ENCODE data around the gene BPIFB1. TPM values are rescaled to one million over a fixed set of nuclear protein-coding genes. Genes with fewer than 3 reads are reported as not detected.

BPIFB1 gene
- total and polyA plus RNA-seq, 2 donors (not counting 1 experiment from before 2014, with no cell fraction given), result not detected

GRCh38 chr20:33236351-33236750, 46.7 kb upstream of the BPIFB1 start:
- H3K27me3 ChIP-seq (ENCODE audit: control insufficient read depth, insufficient read depth, low read length), result peaks cover 5% of the 10 kb centered on the region
- no peaks in the 10 kb centered on the region for H3K36me3 ChIP-seq (ENCODE audit: control insufficient read depth, insufficient read depth, low read length)
- no peaks in the 10 kb centered on the region for H4K20me1 ChIP-seq (ENCODE audit: control insufficient read depth, extremely low read depth, insufficient read depth, low read length)
- H3K79me2 ChIP-seq (ENCODE audit: control insufficient read depth, insufficient read depth, low read length), result no peaks in the 10 kb centered on the region
- H3K9me3 ChIP-seq (ENCODE audit: control insufficient read depth, insufficient read depth, low read depth, low read length), result no peaks in the 10 kb centered on the region
- H3K4me1 ChIP-seq (ENCODE audit: control insufficient read depth, extremely low read depth, insufficient read depth, low read length), result no peaks in the 10 kb centered on the region
- TF ChIP-seq CTCF (conservative IDR thresholded peaks at IDR 0.05 in 1 of 2, IDR thresholded peaks at IDR 0.05 in 1 of 2; ENCODE audit: low read depth in 1 of 2, low read length in 2 of 2) (no peak), EZH2 (IDR thresholded peaks at IDR 0.05; ENCODE audit: low read length, missing control alignments) (no peak)
- no peak overlapping the region for H3K27ac ChIP-seq (ENCODE audit: insufficient read depth, low read length)
- no peak overlapping the region for H3K9ac ChIP-seq (ENCODE audit: insufficient read depth, low read length)
- no peak overlapping the region for H3K4me2 ChIP-seq (ENCODE audit: extremely low read depth, insufficient read depth, low read length)
- no peak overlapping the region for H3K4me3 ChIP-seq (replicated peaks in 1 of 4; ENCODE audit: control extremely low read depth in 1 of 4, insufficient read depth in 1 of 4, low read depth in 3 of 4, low read length in 4 of 4)
- DNase-seq (ENCODE audit: low read depth in 2 of 2), result no peak
- no peak overlapping the region for H2AFZ ChIP-seq (ENCODE audit: low read length)

GRCh38 chr20:33237989-33238388, 45.0 kb upstream of the BPIFB1 start:
- no peak overlapping the region for H2AFZ ChIP-seq (ENCODE audit: low read length)
- H3K4me3 ChIP-seq (replicated peaks in 1 of 4; ENCODE audit: control extremely low read depth in 1 of 4, insufficient read depth in 1 of 4, low read depth in 3 of 4, low read length in 4 of 4), result no peak overlapping the region
- no peaks in the 10 kb centered on the region for H3K79me2 ChIP-seq (ENCODE audit: control insufficient read depth, insufficient read depth, low read length)
- H3K9ac ChIP-seq (ENCODE audit: insufficient read depth, low read length), result no peak overlapping the region
- TF ChIP-seq CTCF (conservative IDR thresholded peaks at IDR 0.05 in 1 of 2, IDR thresholded peaks at IDR 0.05 in 1 of 2; ENCODE audit: low read depth in 1 of 2, low read length in 2 of 2), result no peak
- TF ChIP-seq EZH2 (IDR thresholded peaks at IDR 0.05; ENCODE audit: low read length, missing control alignments), result no peak
- H3K27ac ChIP-seq (ENCODE audit: insufficient read depth, low read length), result no peak overlapping the region
- H3K27me3 ChIP-seq (ENCODE audit: control insufficient read depth, insufficient read depth, low read length), result no peaks in the 10 kb centered on the region
- H3K4me1 ChIP-seq (ENCODE audit: control insufficient read depth, extremely low read depth, insufficient read depth, low read length), result no peaks in the 10 kb centered on the region
- no peaks in the 10 kb centered on the region for H3K9me3 ChIP-seq (ENCODE audit: control insufficient read depth, insufficient read depth, low read depth, low read length)
- no peak overlapping the region for H3K4me2 ChIP-seq (ENCODE audit: extremely low read depth, insufficient read depth, low read length)
- DNase-seq (ENCODE audit: low read depth in 2 of 2), result no peak
- no peaks in the 10 kb centered on the region for H3K36me3 ChIP-seq (ENCODE audit: control insufficient read depth, insufficient read depth, low read length)
- no peaks in the 10 kb centered on the region for H4K20me1 ChIP-seq (ENCODE audit: control insufficient read depth, extremely low read depth, insufficient read depth, low read length)

GRCh38 chr20:33239418-33239817, 43.6 kb upstream of the BPIFB1 start:
- Histone ChIP-seq H3K4me2 (ENCODE audit: extremely low read depth, insufficient read depth, low read length) (no peak overlapping the region), H3K4me1 (ENCODE audit: control insufficient read depth, extremely low read depth, insufficient read depth, low read length) (no peaks in the 10 kb centered on the region), H3K36me3 (ENCODE audit: control insufficient read depth, insufficient read depth, low read length) (no peaks in the 10 kb centered on the region), H3K27me3 (ENCODE audit: control insufficient read depth, insufficient read depth, low read length) (no peaks in the 10 kb centered on the region), H3K4me3 (replicated peaks in 1 of 4; ENCODE audit: control extremely low read depth in 1 of 4, insufficient read depth in 1 of 4, low read depth in 3 of 4, low read length in 4 of 4) (no peak overlapping the region), H4K20me1 (ENCODE audit: control insufficient read depth, extremely low read depth, insufficient read depth, low read length) (no peaks in the 10 kb centered on the region), H3K79me2 (ENCODE audit: control insufficient read depth, insufficient read depth, low read length) (no peaks in the 10 kb centered on the region), H2AFZ (ENCODE audit: low read length) (no peak overlapping the region), H3K9me3 (ENCODE audit: control insufficient read depth, insufficient read depth, low read depth, low read length) (no peaks in the 10 kb centered on the region), H3K9ac (ENCODE audit: insufficient read depth, low read length) (no peak overlapping the region), H3K27ac (ENCODE audit: insufficient read depth, low read length) (no peak overlapping the region)
- TF ChIP-seq CTCF (conservative IDR thresholded peaks at IDR 0.05 in 1 of 2, IDR thresholded peaks at IDR 0.05 in 1 of 2; ENCODE audit: low read depth in 1 of 2, low read length in 2 of 2) (no peak), EZH2 (IDR thresholded peaks at IDR 0.05; ENCODE audit: low read length, missing control alignments) (no peak)
- no peak for DNase-seq (ENCODE audit: low read depth in 2 of 2)

Measured in fibroblast of lung (primary cell).